Islet of Langerhans (tissue), 1 donor: ENCODE data around the gene SGF29.
"Not testable (repeated sequence)": the region's sequence is repeated elsewhere in the genome, so short reads cannot be mapped to it uniquely, and the experiment has no call there.

Experiments used
- FAIRE-seq: peaks from one replicate; lab custom pipeline; 2011; peaks lifted over from hg19 to GRCh38; lab: Jason Lieb, UNC

Gene SGF29

GRCh38 chr16:28553776-28554633 is at the start of gene SGF29:
Gene SGF29, plus strand, starts transcription at chr16:28553920. Its CDS starts 27,150 bp downstream, at chr16:28581070.
- no peak for FAIRE-seq

GRCh38 chr16:28504707-28505404 is 48.9 kb upstream of the SGF29 start:
- no peak for FAIRE-seq

DNA sequence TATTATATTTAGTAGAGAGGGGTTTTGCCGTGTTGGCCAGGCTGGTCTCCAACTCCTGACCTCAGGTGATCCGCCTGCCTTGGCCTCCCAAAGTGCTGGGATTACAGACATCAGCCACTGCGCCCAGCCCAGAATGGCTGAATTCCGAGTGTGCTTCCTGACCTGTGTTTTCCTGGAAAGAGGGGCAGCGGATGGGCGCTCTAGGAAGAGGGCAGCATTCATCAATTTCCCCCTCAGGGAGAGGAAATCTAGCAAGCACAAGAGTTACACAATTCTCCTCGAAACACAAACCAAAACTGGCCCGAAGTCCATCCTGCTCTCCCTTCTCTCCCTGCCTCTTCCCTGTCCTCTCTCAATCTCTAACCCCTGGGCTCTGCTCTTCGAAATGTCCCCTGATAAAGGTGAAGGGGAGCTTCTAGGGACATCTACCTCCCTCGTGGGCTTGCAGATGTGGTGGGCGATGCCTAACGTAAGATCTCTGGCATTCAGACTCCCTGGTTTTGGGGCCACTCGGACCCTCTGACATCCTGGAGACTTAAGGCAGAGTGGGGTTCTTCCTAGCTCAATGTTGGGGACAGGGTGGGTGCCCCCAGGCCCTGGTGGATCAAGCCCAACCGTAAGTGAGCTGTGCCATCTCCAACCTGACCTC is 48.1 kb upstream of the SGF29 start:
- FAIRE-seq = no peak

DNA sequence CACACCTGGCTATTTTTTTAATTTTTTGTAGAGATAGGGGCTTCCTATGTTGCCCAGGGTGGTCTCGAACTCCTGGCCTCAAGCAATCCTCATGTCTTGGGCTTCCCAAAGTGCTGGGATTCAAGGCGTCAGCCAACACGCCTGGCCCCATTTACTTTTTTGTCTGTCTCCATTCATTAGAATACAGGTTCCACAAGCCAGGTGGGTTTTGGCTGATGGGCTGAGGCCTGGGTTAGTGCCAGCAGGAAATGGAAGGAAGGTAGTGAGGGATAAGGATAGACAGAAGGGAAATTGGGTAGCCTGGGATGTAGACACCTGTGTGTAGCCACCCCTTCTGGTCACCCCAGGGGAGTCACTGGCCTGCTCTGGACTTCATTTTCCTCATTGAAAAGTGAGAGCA is 42.7 kb upstream of the SGF29 start:
- FAIRE-seq = no peak

DNA sequence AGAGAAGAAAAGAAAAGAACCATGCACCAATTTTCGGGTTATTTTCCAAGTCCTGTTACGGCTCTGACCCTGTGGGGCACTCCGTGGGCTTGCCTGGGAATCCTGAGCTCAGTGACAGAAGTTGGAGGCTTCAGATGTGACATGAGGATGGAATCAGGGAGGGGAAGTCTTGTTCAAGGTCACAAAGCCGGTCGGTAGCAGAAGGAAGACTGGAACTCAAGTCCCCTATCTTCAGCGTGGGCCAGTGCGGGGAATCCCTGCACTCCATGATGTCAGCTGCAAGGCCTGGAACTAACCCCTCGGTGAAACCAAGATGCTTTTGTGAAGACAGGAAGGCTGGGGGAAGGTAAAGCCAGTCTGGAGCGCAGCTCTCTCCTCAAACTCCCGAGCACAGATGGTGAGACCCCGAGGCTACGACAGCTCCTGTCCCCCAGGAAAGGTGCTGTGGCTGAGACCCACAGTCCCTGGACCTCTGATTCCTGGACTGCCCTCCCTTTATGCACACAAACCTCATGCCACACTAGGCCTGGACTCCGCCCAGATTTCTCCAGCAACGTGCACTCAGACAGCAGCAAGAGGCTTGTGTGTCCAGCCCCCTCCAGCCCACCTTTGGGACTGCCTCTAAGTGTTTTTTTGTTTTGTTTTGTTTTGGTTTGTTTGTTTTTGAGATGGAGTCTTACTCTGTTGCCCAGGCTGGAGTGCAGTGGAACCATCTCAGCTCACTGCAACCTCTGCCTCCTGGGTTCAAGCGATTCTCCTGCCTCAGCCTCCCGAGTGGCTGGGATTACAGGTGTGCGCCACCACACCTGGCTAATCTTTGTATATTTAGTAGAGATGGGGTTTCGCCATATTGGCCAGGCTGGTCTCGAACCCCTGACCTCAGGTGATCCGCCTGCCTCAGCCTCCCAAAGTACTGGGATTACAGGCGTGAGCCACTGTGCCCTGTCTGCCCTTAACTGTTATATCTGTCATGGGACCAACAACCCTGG is 41.6 kb upstream of the SGF29 start:
- no peak for FAIRE-seq

GRCh38 chr16:28513484-28514181 is 40.1 kb upstream of the SGF29 start:
- FAIRE-seq = no peak

DNA sequence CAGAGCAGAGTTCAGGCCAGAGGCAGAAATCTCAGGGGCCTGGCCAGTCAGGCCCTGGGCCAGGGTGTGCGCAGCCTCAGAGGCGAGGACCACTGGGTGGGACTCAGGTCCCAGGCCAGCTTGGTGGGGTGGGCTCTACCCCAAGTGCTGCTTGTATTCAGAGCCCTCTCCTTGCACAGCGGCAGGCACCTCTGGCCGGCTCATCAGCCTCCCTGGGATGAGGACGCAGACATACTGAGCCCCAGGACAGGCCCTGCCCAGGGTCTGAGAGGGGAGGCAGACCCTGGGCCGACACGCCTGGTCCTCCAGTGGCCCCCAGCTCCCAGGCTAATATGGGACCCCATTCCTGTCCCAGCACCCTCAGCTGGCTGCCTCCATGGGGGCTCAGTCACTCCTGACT is 39.5 kb upstream of the SGF29 start:
- no peak for FAIRE-seq

DNA sequence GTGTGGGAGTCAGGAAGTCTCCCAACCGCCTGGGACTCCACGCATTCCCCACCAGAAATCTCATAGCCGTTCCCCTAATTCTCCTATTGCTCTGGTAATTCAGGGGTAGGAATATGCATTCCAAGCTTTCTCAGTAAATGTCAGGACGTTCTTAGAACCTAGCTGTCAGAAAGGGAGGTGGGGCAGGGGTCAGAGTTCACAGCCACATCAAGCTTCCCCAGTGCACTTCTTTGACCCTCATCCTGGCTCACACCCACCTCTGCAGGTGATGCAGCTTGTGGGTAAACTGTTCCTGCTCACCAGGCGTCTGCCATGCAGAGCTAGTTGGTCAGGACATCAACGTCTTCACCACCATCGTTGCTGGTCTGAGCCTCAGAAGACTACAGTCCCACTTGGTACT is 33.0 kb upstream of the SGF29 start:
- no peak for FAIRE-seq

DNA sequence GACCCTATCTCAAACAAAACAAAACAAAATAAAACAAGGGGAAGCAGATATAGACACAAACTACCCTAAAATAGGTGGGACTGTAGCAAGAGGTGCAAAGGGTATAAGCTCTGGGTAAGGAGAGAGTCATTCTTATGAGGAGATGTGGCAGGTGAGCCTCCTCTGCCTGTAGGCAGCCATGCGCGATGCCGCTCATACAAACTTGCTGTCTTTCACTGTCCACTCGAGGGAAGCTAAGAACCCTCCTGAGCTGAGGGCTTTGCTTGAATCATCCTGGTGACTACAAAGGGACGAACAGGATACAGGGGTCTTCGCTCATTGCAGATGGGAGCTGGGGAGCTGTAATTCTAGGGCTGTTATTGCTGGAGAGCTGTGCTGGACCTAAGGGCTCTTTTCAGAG is 32.3 kb upstream of the SGF29 start:
- FAIRE-seq = no peak

DNA sequence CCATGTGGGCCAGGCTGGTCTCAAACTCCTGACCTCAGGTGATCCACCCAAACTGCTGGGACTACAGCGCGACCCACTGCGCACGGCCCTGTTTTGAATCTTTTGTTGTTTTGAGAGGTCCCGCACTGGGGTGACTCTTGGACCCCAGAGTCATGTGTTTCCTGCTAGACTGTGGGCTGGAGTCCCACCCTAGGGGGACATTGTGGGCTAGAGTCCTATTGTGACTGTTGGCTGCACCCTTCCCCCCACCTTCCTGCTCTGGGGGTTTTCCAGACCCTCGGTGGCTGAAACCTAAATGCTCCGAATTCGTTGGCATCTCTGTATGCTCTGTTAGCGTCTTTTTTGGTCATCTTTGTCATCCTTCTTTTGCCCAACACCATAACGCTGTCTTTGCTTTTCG is 30.9 kb upstream of the SGF29 start:
- FAIRE-seq = no peak

DNA sequence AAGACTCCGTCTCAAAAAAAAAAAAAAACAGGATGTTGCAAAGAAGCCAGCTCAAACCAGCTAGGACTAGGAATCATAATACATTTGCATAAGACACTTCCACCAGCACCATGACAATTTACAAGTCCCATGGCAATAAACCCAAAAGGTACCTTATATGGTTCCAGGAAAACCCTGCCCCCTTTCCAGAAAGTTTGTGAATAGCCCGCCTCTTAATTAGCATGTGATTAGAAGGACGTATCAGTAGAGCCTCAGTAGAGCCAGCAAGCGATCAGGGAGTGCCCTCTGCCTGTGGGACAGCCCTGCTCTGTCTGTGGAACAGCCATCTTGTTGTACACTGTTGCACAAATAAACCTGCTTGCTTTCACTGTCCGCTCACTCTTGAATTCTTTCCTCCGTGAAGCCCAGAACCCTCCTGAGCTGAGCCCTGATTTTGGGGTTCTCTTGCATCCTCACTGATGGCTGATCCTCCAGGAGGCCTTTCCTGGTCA is 29.0 kb upstream of the SGF29 start:
- no peak for FAIRE-seq

DNA sequence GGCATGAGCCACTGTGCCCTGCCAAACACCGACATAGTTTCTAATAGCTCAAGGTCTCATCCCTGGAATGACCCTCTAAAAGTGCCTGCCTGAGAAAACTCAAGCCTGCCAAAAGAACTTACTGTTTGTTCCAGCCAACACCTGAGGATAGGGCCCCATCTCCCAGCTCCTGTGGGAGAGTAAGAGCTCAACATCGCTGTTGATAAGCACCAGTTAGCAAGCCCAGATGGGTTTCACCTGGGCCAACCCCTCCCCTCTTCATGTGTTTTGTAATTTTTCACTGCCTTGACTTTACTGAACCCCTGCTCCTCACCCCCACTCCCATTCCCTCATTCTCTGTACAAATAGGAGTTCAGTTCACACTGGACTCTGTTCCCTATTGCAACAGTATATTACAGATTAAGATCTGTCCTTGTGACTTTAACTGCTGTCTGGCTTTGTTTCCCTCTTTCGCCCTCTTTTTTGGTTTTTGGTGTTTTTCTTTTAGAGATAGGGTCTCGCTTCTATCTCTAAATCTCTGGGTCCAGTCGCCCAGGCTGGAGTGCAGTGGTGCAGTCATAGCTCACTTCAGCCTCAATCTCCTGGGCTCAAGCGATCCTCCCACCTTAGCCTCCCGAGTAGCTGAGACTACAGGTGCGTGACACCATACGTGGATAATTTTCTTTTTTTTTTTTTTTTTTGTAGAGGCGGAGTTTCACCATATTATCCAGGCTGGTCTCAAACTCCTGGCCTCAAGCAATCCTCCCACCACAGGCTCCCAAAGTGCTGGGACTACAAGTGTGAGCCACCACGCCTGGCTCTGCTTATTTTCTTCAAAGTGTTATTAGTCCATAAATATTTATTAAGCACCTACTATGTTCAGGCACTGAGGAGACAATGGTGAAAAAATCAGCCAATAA is 27.3 kb upstream of the SGF29 start:
- no peak for FAIRE-seq

- FAIRE-seq = not testable (repeated sequence)
Observed at GRCh38 chr16:28527100-28527785, 26.5 kb upstream of the SGF29 start.

- FAIRE-seq = no peak
Observed at GRCh38 chr16:28527985-28528384, 25.7 kb upstream of the SGF29 start.

DNA sequence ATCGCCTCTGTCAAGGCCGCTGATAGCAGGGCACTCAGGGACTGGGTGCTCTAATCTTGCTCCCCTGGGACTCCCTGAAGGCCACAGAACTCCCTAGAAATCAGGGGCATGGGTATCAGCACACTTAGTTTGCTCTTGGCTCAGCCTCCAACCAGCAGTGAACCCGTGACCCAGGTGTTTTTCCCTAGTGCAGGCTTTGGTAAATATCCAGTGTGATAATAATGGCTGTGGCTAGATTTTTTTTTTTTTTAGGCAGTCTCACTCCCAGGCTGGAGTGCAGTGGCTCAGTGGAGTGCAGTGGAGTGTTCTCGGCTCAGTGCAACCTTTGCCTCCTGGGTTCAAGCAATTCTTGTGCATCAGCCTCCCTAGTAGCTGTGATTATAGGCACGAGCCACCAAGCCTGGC is 25.3 kb upstream of the SGF29 start:
- FAIRE-seq = no peak

DNA sequence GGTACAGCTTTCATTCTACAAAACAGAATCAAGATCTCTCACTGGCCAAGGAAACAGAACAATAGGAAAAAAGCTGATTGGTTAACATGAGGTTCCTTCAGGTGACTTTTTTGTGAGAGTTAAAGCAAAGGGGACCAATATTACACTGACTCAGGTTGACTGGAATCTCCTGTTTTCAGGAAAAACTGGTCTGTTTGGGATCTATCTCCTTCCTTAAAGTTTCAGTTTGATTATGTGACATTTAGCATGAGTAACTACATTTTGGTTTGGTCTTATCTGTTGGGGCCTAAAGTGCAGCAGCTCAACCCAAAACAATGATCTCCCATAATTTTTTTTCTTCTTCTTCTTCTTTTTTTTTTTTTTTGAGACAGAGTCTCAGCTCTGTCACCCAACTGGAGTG is 24.6 kb upstream of the SGF29 start:
- FAIRE-seq = no peak

DNA sequence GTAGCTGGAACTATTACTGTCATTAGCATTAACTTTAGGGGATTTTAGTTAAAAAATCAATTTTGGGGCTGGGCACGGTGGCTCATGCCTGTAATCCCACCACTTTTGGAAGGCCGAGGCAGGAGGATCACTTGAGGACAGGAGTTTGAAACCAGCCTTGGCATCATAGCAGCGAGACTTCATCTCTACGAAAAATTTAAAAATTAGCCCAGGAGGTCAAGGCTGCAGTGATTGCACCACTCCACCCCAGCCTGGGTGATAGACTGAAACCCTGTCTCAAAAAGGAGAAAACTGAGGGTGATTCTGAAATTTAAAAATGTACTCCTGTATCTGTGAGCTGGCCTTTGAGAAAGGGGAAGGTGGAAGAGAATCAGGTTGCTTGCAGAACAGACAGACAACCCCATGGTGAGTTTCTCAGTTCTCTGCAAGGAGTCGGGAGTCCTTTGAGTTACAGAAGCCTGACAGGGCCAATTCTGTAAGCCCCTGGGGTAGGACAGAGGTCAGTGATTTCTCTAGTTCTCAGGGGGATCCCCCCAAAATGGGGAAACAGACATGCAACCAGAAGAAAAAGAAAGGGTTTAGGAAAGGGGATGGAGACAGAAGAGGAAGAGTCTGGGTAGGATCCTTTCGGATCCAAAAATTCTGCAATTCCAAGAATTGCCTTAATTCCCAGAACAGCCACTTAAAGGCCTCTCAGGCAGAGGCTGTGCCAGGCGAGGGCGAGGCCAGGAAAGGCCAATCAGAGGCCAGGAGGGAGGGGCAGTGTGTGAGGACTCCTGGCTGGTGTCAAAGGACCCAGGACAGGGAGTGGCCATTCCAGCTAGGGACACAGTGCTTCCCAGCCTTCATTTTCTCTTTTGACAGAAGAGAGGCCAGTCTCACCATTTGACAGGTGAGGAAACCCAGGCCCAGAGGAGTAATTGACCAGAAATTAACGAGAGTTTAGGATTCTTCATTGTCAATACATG is 21.7 kb upstream of the SGF29 start:
- FAIRE-seq = no peak

- FAIRE-seq = no peak
Observed at GRCh38 chr16:28532940-28533647, 20.6 kb upstream of the SGF29 start.
